ENCODE data around the gene DNAJA2. TPM values are rescaled to one million over a fixed set of nuclear protein-coding genes. Genes with fewer than 3 reads are reported as not detected.

The DNAJA2 gene
- total and polyA plus RNA-seq, 7 donors = 33.6 to 68.7 (median 59.0) TPM

DNA sequence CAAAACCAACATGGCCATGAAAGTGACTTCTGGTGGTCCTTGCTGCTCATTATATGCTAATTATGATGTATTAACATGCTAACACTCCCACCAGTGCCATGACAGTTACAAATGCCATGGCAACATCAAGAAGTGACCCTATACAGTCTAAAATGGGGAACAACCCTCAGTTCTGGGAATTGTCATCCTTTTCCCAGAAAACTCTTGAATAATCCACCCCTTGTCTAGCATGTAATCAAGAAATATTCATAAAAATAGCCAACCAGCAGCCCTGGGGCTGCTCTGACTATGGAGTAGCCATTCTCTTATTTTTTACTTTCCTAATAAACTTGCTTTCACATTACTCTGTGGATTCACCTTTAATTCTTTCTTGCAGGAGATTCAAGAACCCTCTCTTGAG lies 35.9 kb downstream of the DNAJA2 start:
- no peaks in the 10 kb centered on the region for H3K4me1 ChIP-seq
- TF ChIP-seq, protein P1, sequence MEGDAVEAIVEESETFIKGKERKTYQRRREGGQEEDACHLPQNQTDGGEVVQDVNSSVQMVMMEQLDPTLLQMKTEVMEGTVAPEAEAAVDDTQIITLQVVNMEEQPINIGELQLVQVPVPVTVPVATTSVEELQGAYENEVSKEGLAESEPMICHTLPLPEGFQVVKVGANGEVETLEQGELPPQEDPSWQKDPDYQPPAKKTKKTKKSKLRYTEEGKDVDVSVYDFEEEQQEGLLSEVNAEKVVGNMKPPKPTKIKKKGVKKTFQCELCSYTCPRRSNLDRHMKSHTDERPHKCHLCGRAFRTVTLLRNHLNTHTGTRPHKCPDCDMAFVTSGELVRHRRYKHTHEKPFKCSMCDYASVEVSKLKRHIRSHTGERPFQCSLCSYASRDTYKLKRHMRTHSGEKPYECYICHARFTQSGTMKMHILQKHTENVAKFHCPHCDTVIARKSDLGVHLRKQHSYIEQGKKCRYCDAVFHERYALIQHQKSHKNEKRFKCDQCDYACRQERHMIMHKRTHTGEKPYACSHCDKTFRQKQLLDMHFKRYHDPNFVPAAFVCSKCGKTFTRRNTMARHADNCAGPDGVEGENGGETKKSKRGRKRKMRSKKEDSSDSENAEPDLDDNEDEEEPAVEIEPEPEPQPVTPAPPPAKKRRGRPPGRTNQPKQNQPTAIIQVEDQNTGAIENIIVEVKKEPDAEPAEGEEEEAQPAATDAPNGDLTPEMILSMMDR (IDR thresholded peaks at IDR 0.05) = no peak
- TF ChIP-seq EP300 (IDR thresholded peaks at IDR 0.05) = no peak
- no peaks in the 10 kb centered on the region for H3K36me3 ChIP-seq
- H3K27me3 ChIP-seq = no peaks in the 10 kb centered on the region
- no peak overlapping the region for H3K27ac ChIP-seq
- DNase-seq = no peak
- H3K9me3 ChIP-seq = no peaks in the 10 kb centered on the region
- intact Hi-C loops (cut with DNase I) = no loop called here
- no peak overlapping the region for H3K4me3 ChIP-seq

DNA sequence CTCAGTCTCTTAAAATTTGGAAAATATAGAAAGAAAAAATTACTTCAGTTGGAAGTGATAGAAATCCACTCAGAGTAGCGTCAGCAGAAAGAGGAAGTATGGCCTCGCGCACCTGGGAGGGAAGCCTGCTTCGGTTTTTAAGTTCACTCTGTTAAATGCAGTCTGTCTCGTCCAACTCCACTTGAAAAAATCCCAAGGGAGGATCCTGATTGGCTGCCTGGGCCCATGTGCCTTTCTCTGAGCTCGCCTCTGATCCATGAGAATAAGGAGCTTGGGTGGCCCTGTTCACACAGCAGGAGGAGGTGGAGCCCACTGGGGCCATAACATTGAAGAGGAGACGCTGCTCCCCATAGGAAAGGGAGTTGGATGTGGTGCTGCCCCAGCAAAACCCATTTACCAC lies 40.7 kb downstream of the DNAJA2 start:
- intact Hi-C loops (cut with DNase I) = no loop called here
- WGBS, 2 donors = 63 to 78% methylated on average over 7 of the region's 7 CpGs

DNA sequence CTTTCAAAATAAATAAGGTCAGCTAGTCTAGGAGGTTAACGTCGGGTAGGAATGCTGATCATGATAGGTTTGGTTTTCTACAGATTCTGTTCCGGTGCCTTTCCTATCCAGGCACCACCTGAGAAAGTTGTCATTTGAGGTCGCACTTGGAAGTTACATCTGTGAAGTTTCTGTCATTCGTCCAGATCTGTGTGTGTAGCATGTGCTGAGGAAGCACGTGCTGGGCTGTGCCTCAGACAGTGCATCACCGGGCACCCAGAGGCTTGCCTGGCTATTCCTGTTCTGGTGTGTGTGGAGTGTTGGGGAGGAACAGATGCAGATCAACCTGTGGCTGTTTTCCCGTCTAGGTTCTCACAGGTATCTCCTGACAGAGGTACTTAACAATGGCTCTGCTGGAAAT lies 42.6 kb downstream of the DNAJA2 start:
- Histone ChIP-seq H3K27ac (no peak overlapping the region), H3K36me3 (peaks cover 0 to 14% (median 0%) of the 10 kb centered on the region in 4 donors), H3K9me3 (no peaks in the 10 kb centered on the region), H3K4me3 (no peak overlapping the region), H3K4me1 (peaks cover 0 to 5% (median 0%) of the 10 kb centered on the region in 4 donors), H3K27me3 (no peaks in the 10 kb centered on the region)
- TF ChIP-seq, protein P1 (IDR thresholded peaks at IDR 0.05) = no peak
- DNase-seq = no peak
- intact Hi-C loops (cut with DNase I) = no loop called here
- WGBS, 2 donors = 70 to 75% methylated on average over 8 of the region's 8 CpGs

More for the DNA sequence above, 40.7 kb downstream of the DNAJA2 start:
- H3K9me3 ChIP-seq = no peaks in the 10 kb centered on the region
- no peaks in the 10 kb centered on the region for H3K27me3 ChIP-seq
- TF ChIP-seq POLR2A (IDR thresholded peaks at IDR 0.05) (no peak), EP300 (IDR thresholded peaks at IDR 0.05) (no peak), POLR2AphosphoS5 (IDR thresholded peaks at IDR 0.05) (no peak)
- TF ChIP-seq, protein P1 (IDR thresholded peaks at IDR 0.05) = no peak
- no peak overlapping the region for H3K27ac ChIP-seq
- DNase-seq = no peak
- peaks cover 0 to 5% (median 0%) of the 10 kb centered on the region in 4 donors for H3K4me1 ChIP-seq
- no peaks in the 10 kb centered on the region for H3K36me3 ChIP-seq
- no peak overlapping the region for H3K4me3 ChIP-seq

DNA sequence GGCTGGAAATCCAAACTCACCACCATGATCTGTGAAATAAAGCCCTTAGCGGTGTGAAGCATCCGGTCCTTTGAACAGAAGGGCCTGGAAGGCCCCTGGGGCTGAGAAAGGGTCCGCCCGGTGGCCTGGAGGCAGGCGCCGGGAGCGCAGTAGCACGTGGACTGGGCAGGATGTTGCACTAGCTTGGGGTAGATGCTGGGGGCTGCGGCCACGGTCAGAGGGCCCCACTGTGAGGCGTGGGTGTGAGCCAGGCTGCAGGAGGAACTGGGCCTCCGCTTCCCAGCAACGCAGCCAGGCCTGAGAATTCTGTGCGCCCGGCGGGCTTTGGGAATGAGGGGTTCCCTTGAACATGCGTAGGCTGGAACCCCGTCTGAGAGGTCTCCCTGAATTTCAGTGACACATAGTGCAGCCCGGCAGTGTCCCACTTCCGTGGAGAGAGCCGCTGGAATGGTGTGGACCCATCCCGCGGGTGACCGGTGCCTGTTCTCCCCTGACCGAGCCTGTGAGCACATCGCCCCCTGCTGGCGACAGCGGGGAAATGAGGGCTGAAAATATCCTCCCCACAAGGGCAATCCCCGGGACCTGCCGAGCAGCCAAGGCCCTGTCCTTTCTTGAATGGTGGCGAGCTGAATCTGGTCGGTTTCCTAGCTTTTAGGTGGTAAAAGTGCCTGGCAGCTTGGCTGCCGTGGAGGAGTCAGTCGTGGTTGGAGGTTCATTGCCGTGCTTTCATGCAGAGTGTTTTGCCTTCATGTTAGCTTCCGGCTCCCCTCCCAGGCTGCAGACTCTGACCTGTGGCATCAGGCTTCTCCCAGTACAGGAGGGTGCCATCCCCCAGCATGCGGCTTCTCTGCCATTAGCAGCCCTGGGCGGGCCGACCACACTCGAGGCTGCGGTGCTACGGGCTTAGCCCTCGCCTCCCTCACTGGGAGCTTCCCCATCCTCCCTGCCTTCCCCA lies 43.8 kb downstream of the DNAJA2 start:
- 53 to 66% methylated on average over 43 of the region's 43 CpGs for WGBS, 2 donors
- H3K27ac ChIP-seq = no peak overlapping the region

More for the DNA sequence above, 43.8 kb downstream of the DNAJA2 start:
- Histone ChIP-seq H3K4me1 (peaks cover 0 to 5% (median 0%) of the 10 kb centered on the region in 4 donors), H3K9me3 (no peaks in the 10 kb centered on the region), H3K36me3 (peaks cover 0 to 14% (median 0%) of the 10 kb centered on the region in 4 donors), H3K27me3 (no peaks in the 10 kb centered on the region), H3K4me3 (no peak overlapping the region)
- intact Hi-C loops (cut with DNase I) = no loop called here
- no peak for TF ChIP-seq EP300 (IDR thresholded peaks at IDR 0.05)
- TF ChIP-seq, protein P1 (IDR thresholded peaks at IDR 0.05) = peak; percentile 25 to 90 (median 58)
- DNase-seq = peak; percentile 78

All from sigmoid colon (tissue), 7 donors.